GM18499 (cell line): ENCODE measurements around the gene OSBPL10.
A peak's percentile ranks its signal among the peaks of the same experiment; 100 is the strongest.
"Not testable (repeated sequence)": the region's sequence is repeated elsewhere in the genome, so short reads cannot be mapped to it uniquely, and the experiment has no call there.

Experiments
- ATAC-seq: cut with Tn5 transposase; IDR thresholded peaks from one replicate; pipeline ENCODE4 v1.9.1; 2021; ENCODE audit warnings: moderate number of reproducible peaks; ENCODE audit not compliant: insufficient read depth, unreplicated experiment

The OSBPL10 gene, protein sequence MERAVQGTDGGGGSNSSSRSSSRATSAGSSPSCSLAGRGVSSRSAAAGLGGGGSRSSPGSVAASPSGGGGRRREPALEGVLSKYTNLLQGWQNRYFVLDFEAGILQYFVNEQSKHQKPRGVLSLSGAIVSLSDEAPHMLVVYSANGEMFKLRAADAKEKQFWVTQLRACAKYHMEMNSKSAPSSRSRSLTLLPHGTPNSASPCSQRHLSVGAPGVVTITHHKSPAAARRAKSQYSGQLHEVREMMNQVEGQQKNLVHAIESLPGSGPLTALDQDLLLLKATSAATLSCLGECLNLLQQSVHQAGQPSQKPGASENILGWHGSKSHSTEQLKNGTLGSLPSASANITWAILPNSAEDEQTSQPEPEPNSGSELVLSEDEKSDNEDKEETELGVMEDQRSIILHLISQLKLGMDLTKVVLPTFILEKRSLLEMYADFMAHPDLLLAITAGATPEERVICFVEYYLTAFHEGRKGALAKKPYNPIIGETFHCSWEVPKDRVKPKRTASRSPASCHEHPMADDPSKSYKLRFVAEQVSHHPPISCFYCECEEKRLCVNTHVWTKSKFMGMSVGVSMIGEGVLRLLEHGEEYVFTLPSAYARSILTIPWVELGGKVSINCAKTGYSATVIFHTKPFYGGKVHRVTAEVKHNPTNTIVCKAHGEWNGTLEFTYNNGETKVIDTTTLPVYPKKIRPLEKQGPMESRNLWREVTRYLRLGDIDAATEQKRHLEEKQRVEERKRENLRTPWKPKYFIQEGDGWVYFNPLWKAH

DNA sequence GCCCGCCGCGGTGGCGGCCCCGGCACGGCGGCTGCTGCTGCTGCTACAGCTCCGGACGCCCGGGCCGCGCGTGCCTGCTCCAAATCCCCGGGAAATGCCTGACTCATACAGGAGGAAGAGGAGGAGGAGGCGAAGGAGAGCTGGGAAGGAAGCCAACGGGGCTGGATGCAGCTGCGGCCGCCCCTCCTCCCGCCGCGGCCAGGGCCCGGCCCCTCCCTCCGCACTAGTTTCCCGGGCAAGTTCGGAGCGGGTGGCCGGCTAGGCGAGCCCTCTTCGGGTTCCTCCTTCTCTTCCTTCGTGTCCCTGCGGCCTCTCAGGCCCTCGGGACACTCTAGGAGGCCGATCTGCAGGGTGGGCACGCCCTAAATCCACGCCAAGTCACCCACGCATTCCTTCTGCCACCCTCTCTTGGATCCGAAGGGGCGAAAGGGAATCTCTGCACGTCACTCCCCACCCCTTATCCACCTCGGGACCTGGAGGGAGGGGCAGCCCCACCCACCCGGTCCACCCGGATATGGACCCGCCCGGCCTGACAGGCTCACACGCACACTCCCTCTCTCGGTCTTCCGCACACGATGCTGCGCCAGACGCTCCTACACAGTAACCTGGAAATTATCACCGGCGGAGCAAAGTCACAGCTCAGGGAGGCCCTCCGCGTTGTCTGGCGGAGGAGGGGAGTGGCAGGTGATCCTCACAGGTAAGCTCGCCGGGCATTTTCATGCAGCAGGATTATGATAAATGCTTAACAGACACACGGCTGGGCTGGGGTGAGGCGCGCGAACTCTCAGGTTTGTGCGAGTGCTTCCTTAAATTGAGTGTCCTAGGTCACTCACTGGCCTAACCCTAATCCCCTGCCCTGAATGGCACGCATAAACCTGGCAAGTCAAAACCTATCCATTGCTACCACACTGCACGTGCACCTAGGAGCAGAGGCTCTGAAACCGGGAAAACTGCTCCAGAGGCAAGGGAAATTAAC lies at the start of gene OSBPL10, which contains the start of gene ZNF860:
TSS of gene OSBPL10 (minus strand) at position 57 of the 976 bp plus-strand sequence. CDS start 83 bp downstream, outside the sequence.
TSS of gene ZNF860 (plus strand) at position 545 of the 976 bp plus-strand sequence. CDS start 7,330 bp downstream, outside the sequence.
- ATAC-seq: no peak

GRCh38 chr3:32026593-32026992 lies 45.5 kb upstream of the OSBPL10 start:
- no peak for ATAC-seq

- no peak for ATAC-seq
Measured at GRCh38 chr3:32022947-32023346, 41.9 kb upstream of the OSBPL10 start.

DNA sequence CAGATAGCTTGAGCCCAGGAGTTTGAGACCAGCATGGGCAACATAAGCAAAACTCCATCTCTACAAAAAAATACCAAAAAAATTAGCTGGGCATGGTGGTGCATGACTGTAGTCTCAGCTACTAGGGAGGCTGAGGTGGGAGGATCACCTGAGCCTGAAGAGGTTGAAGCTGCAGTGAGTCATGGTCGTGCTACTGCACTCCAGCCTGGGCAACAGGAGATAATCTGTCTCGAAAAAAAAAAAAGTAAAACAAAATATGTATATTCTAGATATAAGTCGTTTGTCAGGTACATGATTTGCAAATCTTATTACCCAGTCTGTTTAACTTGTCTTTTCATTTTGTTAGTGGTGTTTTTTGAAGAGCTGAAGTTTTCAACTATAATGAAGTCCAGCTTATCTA lies 40.7 kb upstream of the OSBPL10 start:
- no peak for ATAC-seq

- ATAC-seq: no peak
Measured at GRCh38 chr3:32021155-32021554, 40.1 kb upstream of the OSBPL10 start.

GRCh38 chr3:32018757-32019564 lies 37.9 kb upstream of the OSBPL10 start:
- ATAC-seq: no peak

DNA sequence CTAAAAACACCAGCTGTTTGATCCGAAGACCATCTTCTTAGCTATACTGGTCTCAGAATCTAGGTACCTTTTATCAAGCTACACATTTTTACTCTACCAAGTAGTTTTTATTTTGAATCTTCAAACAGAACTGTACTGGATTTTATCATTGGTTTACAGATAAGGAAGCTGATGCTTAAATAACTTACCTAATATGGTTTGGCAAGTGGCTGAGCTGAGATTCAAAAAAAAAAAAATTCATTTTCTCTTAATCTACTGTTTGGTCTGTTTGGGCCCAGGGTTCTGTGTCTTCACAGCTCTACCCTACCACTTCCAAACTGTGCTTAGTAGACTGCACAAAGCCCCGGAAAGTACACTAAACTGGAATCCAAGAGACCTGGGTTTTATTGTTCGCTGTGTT lies 36.2 kb upstream of the OSBPL10 start:
- ATAC-seq: no peak

- not testable (repeated sequence) for ATAC-seq
Measured at GRCh38 chr3:32015638-32016037, 34.6 kb upstream of the OSBPL10 start.

GRCh38 chr3:32010699-32011098 lies 29.6 kb upstream of the OSBPL10 start:
- ATAC-seq: not testable (repeated sequence)

- no peak for ATAC-seq
Measured at GRCh38 chr3:32009957-32010356, 28.9 kb upstream of the OSBPL10 start.

- ATAC-seq: no peak
Measured at GRCh38 chr3:32009101-32009500, 28.0 kb upstream of the OSBPL10 start.

GRCh38 chr3:32004113-32004765 lies 23.2 kb upstream of the OSBPL10 start:
- ATAC-seq: no peak

DNA sequence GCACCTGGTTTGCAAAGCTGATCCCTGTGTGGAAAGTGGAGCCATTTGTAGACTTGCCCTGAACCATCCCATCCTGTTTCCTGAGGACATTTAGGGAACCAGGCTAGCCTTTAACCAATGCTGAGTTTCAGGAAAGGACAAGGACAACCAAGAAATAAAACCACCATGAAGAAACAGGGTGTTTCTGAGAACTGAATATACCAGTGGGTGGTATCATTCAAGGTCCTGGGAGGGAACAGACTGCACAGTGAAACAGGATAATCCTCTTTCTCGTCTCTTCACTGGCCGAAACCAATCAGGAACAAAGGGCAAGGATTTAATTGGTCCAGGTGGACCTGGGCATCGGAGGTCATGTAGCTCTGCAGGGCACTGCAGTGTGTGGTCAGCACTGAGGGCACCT lies 22.3 kb upstream of the OSBPL10 start:
- no peak for ATAC-seq

DNA sequence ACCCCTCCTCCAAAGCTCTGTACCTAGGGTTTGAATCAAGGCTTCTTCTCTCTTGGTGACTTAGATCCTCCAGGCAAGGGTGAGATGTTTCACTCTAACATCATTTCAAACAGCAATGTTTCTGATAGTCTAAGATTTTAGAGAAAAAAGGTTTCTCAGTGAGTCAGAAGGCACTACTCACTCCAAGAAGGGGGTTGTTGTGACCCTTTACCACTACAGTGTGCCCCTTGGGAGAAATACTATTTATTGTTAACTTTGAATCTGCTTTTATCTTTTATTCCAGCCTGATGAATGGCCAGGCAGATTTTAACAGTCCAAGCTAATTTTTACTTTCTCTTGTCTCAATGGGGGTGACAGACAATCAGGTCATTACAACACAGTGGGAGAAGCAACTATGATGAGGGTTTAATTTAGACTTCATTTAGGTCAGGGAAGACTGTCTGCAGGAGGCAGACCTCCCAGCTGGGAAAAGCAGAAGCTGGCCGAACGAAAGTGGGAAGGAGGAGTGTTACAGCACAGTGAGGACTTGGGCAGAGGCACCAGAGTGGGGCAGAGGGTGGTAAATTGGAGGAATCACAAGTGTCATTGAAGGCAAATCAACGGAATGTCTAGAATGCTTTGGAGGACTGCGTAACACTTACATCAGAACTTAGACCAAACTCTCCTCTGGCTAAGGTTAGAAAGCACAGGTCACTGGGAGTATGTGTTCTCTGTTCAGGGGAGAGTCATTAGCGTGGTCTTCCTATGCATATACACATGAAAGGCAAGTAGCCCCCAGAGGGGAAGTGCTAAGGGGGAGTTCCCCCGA lies 21.7 kb upstream of the OSBPL10 start:
- no peak for ATAC-seq

GRCh38 chr3:32000877-32001276 lies 19.8 kb upstream of the OSBPL10 start:
- no peak for ATAC-seq

DNA sequence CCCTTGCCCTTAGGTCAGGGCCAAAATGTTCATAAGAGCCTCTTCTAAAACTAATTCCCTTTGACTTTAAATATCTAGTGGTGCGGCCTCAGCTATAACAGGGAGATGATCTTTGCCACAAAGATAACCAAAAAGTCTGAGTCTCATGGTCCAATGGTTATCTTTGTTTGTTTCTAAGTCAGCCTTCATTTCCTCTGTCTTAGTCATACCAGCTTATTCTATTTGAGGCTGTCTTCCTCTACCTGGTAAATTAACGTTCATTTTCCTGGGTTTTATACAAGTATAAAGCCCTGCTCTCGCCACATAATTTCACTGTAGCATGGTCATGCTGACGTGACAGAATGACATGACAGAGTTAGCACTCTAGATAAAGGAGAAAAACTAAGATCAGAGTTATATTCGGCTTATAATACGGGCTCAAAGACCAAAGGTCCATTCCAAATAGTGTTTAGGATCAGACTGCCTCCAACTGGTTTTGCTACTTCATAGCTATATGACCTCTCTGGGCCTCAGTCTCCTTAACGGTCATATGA lies 18.9 kb upstream of the OSBPL10 start:
- ATAC-seq: peak; percentile 64

- no peak for ATAC-seq
Measured at GRCh38 chr3:31997500-31997899, 16.4 kb upstream of the OSBPL10 start.

DNA sequence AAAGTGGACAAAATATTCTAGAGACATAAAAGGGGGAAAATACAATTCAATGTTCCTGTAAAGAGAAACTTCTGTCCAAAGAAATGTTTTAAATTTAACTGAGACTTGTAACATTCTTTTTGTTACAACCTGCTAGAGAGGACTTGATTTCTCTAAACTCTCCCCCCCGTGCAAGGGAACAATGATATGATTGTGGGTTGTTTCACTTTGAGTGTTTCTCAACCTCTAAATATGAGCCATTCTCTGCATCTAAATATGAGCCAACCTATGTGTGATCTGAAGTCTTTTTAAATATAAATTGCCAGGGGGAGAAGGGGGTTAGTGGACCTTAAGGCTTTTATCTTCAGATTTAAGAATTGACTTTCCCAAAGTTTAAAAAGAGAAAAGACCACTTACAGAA lies 15.1 kb upstream of the OSBPL10 start:
- ATAC-seq: no peak
